Bone marrow (tissue), 2 donors: ENCODE measurements around the gene EDARADD.
"Not testable (repeated sequence)": the region's sequence is repeated elsewhere in the genome, so short reads cannot be mapped to it uniquely, and the experiment has no call there.

Source experiments
- DNase-seq, 2 donors: peaks; one replicate each; lab custom pipeline; 2025; lab: John Stamatoyannopoulos, UW

Gene EDARADD

DNA sequence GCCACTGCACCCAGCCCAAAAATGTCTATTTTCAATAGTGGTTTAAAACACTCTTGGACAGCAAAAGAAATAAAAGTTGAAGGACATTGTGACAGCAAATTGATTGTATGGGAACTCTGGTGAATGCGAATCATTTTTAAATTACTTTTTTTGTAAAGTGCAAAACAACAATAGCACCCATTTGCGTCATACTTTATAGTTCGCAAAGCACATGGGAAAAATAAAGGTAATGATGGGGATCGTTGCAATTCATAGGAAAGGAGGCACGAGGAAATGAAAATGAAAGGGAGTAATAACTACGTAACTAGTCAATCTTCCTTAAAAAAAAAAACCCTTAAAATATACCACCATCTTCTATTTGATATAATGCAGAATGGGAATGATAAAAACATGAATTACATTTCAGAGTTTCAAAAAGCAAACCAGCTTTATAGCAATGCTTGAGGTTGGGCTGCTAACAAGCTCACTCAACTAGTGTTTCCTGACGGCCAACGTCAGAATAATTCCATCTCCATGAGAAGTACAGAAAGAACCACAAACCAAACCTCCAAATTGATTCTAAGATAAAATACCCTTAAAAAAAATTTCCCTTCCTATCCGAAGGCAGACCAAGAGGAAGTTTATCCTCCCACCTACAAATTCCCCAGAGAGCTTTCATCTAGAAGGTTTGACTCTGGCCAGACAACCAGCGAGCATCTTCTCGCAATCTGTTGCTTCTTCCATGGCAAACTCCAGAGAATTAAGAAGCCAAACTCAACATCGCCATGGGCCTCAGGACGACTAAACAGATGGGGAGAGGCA lies at the start of gene EDARADD:
Gene EDARADD, plus strand, starts transcription at position 606 of the 801 bp plus-strand sequence. Its CDS starts 159 bp downstream, at position 765.
- no peak for DNase-seq

DNA sequence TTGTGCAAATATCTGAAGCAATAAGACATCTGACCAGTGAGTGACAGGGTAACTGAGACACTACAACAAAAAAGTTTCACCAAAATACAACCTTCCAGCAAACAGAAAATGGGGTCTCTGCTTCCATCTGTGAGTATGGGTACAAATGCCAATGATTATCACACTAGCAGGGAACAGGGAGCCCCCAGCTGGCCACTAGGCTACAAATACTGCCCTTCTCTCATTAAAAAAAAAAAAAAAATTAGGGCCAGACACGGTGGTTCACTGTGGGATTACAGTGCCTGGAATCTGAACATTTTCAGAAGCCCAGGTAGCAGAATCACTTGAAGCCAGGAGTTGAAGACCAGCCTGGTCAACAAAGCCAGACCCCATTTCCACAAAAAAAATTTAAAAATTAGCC lies 48.4 kb upstream of the EDARADD start:
- peak in 1 of 2 donors; percentile 8 for DNase-seq

DNA sequence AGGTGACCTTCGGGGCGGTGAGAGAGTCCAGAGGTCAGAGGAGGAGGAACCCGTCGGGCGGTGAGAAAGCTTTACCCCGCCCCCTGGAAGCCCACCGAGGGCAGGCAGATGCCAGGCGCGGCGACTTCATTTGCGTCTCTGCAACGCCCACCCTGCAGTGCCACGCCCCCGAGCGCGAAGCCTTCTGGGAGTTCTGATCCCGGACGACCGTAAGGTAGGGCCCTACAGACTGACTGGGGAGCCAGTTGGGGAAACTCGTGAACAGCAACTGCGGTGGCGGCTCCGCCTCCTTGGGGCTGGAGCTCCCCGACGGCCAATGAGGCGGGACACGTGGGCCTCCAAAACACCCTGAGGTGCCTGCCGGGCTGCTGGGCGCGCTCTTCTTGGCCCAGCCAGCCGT lies 46.0 kb upstream of the EDARADD start:
- no peak for DNase-seq

DNA sequence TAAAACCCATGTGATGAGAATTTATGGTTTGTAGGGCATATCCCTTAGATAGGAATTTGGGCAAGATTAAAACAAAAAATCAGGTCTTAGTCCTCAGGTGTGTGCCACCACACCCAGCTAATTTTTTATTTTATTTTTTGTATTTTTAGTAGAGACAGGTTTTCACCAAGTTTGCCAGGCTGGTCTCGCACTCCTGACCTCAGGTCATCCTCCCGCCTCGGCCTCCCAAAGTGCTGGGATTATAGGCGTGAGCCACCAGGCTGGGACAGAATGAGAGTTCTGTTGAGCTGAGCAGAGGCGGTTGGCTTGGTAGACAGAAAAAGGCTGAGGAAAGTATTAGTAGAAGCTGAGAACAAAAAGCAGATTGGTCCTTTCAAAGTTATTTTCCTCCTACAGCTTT lies 43.8 kb upstream of the EDARADD start:
- no peak for DNase-seq

DNA sequence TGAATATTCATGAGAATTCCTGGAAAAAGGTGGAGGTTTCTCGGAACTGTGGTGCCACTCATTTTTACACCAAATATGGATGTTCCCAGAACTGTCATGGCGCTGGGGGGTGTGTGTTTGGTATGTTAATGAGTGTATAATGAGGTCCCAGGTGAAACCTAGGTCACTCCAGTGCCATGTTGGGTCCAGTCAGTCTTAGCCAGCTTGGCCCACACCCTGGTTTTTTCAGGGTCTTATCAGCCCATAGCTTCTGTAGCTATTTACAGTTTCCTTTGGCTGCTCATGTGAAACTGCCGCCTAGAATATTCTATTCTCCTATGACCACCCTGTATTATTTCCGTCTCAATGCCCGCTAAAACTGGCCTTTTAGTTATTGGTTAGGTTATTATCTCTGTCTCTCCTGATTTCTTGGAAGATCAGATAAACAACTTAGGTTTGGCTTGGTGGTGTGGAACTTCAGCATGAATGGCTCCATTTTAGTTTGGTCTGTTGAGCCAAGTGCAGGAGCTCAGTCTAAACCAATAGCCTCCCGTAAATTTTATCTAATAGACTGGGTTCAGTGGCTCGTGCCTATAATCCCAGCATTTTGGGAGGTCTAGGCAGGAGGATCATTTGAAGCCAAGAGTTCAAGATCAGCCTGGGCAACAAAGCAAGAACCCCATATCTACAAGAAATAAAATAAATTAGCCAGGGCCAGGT lies 42.1 kb upstream of the EDARADD start:
- no peak for DNase-seq

DNA sequence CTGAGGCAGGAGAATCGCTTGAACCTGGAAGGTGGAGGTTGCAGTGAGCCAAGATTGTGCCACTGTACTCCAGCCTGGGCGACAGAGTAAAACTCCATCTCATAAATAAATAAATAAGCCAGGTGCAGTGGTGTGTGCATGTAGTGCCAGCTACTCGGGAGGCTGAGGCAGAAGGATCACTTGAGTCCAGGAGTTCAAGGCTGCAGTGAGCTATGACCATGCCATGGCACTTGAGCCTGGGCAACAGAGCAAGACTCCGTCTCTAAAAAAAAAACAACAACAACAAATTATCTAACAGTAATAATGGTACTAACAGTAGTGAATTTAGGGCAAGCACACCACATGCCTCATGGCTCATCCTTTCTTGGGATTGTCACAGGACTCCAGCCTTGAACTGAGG lies 41.3 kb upstream of the EDARADD start:
- DNase-seq, result not testable (repeated sequence)

DNA sequence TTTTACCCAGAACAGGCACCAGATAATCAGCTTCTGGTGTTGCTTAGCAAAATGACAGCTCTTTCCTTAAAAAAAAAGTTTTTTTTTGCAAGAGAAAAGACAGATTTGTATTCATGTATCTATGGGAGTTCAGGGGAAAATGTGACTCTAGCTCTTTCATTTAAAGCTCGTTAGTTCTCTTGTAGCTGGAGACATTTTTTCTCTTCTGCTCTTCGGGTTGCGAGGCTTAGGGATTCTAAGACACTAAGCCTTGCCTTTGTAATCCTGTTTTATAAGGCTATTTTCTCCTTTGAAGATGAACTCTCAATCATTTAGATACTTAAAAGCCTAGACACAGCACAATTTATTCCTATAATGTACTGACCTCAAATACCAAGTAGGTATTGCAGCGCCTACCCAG lies 40.3 kb upstream of the EDARADD start:
- no peak for DNase-seq

DNA sequence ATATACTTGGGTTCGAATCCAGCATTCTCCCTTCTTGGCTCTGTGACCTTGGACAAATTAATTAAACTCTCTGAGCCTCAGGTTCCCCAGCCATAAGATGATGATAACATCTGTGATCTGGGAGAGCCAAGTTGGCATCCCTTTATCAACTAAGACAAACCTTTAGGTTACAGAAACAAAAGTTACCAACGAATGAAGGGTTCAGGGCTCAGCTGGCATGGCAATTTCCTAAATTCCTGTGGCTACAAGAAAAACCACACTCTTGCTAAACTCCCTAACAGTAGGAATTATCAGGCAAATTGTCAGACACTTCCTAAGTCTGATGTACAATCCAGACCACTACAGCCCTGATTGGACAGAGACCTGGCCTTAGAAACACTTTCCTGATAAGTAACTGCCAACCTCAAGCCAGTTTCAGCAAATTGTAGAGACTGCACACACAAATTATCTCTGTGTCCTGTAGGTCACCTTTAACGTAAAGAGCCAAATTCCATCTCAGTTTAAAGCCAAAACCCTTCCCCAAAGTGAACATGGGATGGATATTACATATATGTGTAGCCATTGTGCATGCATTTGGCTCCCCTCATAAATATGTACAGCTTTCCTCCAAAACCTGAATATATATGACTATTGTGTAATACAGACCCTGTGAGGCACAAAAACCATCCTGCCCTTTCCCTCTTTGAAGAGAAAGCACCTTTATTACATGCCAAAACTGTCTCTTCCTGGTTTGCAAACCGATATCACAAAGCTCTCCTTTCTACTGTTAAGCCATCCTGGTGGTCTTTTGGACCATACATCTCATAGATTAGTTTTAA lies 39.5 kb upstream of the EDARADD start:
- no peak for DNase-seq

DNA sequence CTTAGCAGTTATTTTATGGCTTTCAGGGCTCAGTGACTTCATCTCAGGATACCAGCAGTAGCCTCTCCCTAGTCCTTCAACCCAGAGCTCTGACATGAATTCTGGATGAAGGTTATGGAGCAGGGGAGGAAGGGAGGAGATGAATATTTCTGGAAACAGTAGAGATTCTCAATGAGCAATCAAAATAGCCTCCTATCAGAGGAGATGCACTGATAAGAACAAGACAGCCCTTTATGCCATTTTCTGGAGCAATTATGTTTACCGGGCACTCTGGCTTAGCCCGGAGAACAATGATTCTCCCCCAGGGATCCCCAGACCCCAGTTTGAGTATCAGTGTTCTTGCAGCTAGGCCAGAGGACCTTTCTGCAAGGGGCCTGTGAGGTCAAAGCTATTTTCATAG lies 37.9 kb upstream of the EDARADD start:
- DNase-seq, result no peak

DNA sequence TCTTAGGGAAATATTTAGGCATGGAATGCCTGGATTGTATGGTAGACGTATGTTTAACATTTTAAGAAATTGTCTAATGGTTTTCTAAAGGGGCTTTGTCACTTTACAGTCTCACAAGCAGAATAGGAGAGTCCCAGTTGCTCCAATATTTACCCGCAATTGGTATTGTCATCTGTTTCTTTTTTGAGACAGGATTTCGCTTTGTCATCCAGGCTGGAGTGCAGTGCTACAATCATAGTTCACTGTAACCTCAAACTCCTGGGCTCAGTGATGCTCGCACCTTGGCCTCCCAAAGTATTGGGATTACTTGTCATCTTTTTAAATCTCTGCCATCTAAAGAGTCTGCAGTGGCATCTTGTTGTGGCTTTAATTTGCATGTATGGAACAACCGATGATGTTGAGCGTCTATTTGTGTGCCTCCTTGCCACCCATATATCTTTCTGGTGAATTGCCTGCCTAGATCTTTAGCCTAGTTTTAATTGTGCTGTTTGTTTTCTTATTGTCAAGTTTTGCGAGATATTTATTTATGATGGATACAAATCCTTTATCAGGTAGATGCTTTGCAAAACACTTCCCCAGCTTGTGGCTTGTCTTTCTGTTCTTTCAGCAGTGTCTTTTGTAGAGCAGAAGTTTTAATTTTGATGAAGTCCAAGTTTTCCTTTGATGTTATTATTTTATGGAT lies 32.0 kb upstream of the EDARADD start:
- no peak for DNase-seq

DNA sequence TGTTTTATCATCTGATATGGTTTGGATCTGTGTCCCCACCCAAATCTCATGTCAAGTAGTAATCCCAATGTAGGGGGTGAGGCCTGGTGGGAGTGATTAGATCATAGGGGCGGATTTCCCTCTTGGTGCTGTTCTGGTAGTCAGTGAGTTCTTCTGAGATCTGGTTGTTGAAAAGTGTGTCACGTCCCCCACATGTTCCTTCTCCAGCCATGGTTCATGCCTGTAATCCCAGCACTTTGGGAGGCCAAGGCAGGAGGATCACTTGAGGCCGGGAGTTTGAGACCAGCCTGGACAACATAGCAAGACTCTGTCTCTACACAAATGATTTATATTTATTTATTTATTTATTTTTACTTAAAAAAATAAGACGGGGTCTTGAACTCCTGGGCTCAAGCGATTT lies 30.8 kb upstream of the EDARADD start:
- no peak for DNase-seq

DNA sequence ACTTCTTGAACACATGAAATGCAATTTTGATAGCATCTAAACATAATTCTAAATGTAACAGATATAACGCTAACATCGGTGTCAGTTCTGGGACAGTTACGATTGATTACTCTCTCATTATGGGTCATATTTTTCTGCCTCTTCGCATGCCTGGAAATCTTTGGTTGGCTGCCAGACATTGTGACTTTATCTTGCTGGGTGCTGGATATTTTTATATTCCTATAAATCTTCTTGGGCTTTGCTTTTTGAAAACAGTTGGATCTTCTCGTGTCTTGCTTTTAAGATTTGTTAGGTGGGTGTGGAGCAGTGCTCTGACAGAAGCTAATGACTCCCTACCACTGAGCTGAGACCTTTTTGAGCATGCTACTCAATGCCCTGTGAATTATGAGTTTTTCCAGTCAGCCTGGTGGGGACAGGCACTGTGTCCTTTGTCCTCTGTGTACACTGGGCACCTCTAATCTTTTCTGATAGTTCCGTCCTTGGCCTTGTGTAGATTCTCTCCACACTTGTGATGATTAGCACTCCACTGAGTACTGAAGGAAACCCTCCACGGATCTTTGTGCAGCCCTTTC lies 28.0 kb upstream of the EDARADD start:
- DNase-seq, result no peak

DNA sequence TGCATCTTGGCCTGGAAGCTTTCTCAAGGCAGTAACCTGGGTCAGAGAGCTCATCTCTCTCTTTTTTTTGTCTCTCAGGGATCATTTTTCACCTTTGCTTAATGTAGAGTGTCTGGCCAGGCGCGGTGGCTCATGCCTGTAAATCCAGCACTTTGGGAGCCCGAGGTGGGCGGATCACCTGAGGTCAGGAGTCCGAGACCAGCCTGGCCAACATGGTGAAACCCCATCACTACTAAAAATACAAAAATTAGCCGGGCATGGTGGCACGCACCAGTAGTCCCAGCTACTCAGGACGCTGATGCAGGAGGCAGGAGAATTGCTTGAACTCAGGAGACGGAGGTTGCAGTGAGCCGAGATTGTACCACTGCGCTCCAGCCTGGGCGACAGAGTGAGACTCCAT lies 27.4 kb upstream of the EDARADD start:
- not testable (repeated sequence) for DNase-seq

DNA sequence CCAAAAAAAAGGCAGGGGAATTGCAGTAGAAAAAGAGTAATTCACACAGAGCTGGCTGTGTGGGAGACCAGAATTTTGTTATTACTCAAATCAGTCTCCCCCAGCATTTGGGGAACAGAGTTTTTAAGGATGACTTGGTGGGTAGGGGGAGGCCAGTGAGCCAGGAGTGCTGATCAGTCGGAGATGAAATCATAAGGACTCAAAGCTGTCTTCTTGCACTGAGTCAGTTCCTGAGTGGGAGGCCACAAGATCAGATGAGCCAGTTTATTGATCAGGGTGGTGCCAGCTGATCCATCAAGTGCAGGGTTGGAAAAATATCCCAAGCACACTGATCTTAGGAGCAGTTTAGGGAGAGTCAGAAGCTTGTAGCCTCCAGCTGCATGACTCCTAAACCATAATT lies 23.7 kb upstream of the EDARADD start:
- no peak for DNase-seq

DNA sequence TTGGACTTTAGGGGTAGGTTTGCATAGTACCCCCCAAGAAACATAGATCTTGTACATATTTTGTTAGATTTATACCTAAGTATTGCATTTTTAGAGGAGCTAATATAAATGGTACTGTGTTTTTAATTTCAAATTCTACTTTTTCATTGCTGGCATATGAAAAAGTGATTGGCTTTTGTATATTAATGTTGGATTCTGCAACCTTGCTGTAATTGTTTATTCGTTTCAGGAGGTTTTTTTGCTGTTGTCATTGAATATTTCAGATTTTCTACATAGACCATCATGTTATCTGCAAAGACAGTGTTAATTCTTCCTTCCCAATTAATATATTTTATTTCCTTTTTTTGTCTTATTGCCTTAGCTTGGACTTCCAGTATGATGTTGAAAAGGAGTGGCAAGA lies 23.0 kb upstream of the EDARADD start:
- DNase-seq, result no peak

DNA sequence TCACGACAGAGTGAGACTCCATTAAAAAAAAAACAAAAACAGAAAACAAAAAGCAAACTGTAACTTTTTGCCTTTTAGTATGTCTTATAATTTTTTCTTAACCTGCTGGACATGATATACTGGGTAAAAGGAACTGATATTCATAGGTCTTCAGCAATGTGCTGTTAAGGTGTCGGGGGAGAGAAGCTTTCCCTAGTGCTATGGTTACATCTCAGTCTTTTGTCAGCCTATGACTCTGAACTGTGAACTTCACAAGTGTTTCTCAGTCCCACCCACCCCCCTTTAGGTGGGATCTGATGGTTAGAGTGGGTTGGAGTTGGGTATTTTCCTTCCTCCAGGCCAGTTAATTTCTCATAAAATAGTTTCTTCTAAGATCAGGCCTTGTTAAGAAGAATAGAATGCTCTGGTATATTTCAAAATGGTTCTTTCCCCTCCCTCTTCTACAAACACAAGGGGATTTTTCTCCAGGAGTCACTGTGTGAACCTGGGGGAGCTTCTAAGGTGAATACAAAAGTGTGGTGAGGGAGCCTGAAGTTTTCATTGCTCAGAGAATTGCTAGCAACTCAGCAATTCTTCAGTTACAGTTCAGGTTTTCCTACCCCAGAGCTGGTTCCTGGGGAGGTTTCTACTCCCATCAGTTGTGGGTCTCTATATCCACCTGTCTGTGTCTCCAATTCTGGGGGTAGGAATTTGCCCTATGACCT lies 16.1 kb upstream of the EDARADD start:
- DNase-seq, result no peak

DNA sequence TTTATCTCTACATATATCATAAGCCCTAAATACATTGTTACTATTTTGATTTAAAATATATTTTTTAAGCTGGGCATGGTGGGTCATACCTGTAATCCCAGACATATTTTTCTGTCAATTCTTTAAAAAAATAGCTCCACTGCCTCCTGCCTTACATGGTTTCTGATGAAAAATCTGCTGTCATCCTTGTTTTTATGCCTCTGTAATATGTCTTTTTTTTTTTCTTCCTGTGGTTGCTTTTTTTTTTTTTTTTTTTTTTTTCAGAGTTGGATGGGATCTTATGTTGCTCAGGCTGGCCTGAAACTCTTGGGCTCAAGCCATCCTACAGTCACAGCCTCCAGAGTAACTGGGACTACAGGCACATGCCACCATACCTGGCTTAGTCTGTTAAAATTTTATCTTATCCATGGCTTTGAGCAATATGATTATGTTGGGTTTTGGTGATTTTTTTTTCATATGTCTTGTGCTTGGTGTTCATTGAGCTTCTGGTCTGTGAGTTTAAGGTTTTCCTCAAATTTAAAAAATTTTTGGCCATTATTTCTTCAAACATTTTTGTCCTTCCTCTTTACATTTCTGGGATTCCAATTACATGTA lies 12.4 kb upstream of the EDARADD start:
- DNase-seq, result no peak

DNA sequence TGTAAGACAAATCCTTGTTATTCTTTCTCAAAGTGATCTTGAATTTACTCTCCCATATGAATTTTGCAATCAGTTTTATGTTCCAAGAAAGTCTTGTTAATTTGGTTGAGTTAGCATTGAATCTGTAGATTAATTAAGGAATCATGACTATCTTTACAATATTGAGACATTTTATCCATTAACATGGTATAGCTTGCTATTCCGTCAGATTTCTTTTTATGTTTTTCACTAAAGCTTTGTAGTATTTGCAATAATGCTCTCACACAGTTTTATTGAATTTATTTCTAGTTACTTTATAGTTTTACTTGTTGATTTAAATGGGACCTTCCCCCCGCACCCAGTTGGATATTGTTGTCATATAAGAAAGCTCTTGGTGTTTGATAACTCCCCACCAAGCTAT lies 5.8 kb upstream of the EDARADD start:
- no peak for DNase-seq

DNA sequence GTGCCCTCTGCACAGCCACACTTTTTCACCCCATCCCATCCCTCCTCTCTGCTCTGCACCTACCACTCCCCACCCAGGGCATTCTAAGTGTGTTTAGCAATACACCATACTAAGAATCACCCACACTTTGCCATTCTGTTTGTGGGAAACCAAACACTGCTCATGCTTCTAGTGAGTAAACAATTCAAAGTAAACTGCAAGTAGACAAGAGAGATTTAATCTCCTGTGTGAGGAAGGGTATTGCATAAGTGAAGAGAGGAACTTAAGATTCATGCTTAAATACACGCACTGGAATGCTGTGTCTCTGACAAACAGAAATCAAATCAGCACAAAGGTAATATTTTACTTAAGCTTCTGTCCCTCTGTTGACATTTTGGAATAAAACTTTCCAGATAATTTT lies 4.8 kb upstream of the EDARADD start:
- no peak for DNase-seq

DNA sequence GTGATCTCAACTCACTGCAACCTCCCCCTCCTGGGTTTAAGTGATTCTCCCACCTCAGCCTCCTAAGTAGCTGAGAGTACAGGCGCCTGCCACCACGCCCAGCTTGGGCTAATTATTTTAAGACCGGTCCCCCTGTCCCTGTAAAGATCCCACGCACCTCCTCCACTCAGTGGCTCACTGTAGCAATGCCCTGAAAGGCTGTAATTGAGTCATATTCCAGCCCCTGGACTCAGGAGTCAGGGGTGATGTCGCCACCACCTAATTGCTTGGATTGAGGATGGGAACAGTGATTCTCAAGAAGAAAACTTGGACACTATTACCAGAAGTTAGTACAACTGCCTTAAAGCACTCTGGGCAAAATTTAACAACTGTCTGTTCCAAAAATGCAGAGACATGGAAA lies 3.1 kb upstream of the EDARADD start:
- DNase-seq, result no peak

DNA sequence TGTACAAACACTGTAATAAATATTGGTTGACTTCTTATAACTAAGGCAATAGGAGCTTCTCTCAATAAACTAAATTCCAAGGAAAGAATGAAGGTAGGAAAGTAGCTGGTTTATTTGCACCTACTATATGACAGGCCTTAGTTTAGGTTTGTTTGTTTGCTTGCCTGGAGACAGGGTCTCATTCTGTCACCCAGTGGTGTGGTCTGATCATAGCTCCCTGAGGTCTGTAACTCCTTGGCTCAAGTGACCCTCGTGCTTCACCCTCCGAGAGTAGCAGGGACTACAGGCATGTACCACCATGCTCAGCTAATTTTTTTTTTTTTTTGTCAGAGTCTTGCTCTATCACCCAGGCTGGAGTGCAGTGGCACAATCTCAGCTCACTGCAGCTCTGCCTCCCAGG lies 1.9 kb upstream of the EDARADD start:
- DNase-seq, result no peak
